ENCODE measurements around the gene SLC38A4. TPM values are rescaled to one million over a fixed set of nuclear protein-coding genes. Genes with fewer than 3 reads are reported as not detected.

Gene SLC38A4
- total and polyA plus RNA-seq, 2 of the 8 experiments (the other 6 are each of a cell fraction or from before 2014, with no cell fraction given) = 6.7 to 15.4 TPM

DNA sequence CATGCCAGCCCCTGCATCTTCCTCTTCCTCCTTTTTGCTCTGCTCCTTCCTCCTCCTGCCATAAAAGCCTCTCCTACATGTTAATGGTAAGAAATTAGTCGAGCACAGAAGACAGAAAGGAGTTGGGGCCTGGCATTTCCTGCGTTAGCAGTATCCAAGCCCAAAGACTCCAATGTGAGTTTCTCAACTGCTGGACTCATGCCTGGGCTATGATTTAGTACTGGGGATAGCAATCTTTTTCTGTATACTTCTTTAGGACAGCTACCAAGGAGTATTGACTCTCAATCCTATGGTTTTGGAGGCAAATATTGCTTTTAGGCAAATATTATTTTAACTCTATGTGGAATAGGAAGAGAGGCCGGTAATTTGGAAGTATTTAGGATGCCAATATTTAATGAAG is 18.0 kb upstream of the SLC38A4 start (continued):
- TF ChIP-seq, protein P1, sequence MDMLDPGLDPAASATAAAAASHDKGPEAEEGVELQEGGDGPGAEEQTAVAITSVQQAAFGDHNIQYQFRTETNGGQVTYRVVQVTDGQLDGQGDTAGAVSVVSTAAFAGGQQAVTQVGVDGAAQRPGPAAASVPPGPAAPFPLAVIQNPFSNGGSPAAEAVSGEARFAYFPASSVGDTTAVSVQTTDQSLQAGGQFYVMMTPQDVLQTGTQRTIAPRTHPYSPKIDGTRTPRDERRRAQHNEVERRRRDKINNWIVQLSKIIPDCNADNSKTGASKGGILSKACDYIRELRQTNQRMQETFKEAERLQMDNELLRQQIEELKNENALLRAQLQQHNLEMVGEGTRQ (IDR thresholded peaks at IDR 0.05; ENCODE audit: low read length) = no peak
- TF ChIP-seq GTF2F1 (IDR thresholded peaks at IDR 0.05; ENCODE audit: borderline replicate concordance, low read depth, low read length) = no peak
